Tibial artery (tissue), 4 donors: Measurements from ENCODE around the gene COTL1.
A peak's percentile ranks its signal among the peaks of the same experiment; 100 is the strongest.

ENCODE experiments used
- DNase-seq, 2 donors: peaks; one replicate each; pipeline ENCODE4 v3.0.0-alpha.2; 2019
- H3K27ac ChIP-seq, 2 donors: fragments of 200-600 bp; sonication (generic) in 1 of 2; 1 replicate in 1 of 2; 2 replicates in 1 of 2; pipeline ENCODE4 v1.5.1; 2018 to 2019; ENCODE audit warnings: mild to moderate bottlenecking in 1 of 2
- H3K27me3 ChIP-seq, 2 donors: fragments of 200-600 bp; sonication (generic) in 1 of 2; one replicate each; pipeline versions ENCODE4 v1.5.1 to v1.6.0; 2016 to 2019
- H3K36me3 ChIP-seq, 3 donors: fragments of 200-600 bp; sonication (generic) in 2 of 3; one replicate each; pipeline ENCODE4 v1.5.1; 2016 to 2019; ENCODE audit warnings: mild to moderate bottlenecking in 2 of 3
- H3K4me1 ChIP-seq, 4 donors: fragments of 200-600 bp; sonication (generic) in 2 of 4; 1 replicate in 3 of 4; 2 replicates in 1 of 4; pipeline ENCODE4 v1.5.1; 2016 to 2019
- H3K4me3 ChIP-seq, 2 donors: fragments of 200-600 bp; sonication (generic) in 1 of 2; 1 replicate in 1 of 2; 2 replicates in 1 of 2; pipeline ENCODE4 v1.5.1; 2018 to 2019; ENCODE audit warnings: mild to moderate bottlenecking in 2 of 2
- H3K9me3 ChIP-seq, 3 donors: fragments of 200-600 bp; sonication (generic) in 1 of 3; one replicate each; pipeline ENCODE4 v1.5.1; 2016 to 2019
- intact Hi-C: fragments of 100-400 bp; cut with DNase I; formaldehyde crosslinking; loops from one replicate; pipeline ENCODE4 v1.15.0; 2023; ENCODE audit warnings: low total_unique reads
- TF ChIP-seq, protein P1 (sequence below), 2 experiments: fragments of 200-600 bp in 1 of 2; fragments of 450-650 bp in 1 of 2; IDR thresholded peaks; one replicate each; pipeline ENCODE4 v1.5.1; 2017 to 2019; ENCODE audit warnings: antibody characterized with exemption in 2 of 2, mild to moderate bottlenecking in 1 of 2, moderate library complexity in 1 of 2

The COTL1 gene

GRCh38 chr16:84641643-84642358 lies 23.9 kb upstream of the COTL1 start:
- no peak for DNase-seq
- intact Hi-C loops = no loop called here
- no peaks in the 10 kb centered on the region for H3K36me3 ChIP-seq
- peak overlapping the region; percentile 83 to 87 for H3K27ac ChIP-seq
- H3K4me1 ChIP-seq = peaks cover 0 to 45% (median 29%) of the 10 kb centered on the region in 4 donors
- H3K4me3 ChIP-seq = no peak overlapping the region
- TF ChIP-seq, protein P1, sequence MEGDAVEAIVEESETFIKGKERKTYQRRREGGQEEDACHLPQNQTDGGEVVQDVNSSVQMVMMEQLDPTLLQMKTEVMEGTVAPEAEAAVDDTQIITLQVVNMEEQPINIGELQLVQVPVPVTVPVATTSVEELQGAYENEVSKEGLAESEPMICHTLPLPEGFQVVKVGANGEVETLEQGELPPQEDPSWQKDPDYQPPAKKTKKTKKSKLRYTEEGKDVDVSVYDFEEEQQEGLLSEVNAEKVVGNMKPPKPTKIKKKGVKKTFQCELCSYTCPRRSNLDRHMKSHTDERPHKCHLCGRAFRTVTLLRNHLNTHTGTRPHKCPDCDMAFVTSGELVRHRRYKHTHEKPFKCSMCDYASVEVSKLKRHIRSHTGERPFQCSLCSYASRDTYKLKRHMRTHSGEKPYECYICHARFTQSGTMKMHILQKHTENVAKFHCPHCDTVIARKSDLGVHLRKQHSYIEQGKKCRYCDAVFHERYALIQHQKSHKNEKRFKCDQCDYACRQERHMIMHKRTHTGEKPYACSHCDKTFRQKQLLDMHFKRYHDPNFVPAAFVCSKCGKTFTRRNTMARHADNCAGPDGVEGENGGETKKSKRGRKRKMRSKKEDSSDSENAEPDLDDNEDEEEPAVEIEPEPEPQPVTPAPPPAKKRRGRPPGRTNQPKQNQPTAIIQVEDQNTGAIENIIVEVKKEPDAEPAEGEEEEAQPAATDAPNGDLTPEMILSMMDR (IDR thresholded peaks at IDR 0.05) = no peak
- H3K9me3 ChIP-seq = no peaks in the 10 kb centered on the region
- H3K27me3 ChIP-seq = no peaks in the 10 kb centered on the region

GRCh38 chr16:84640145-84640544 lies 22.3 kb upstream of the COTL1 start:
- DNase-seq = no peak
- H3K36me3 ChIP-seq = no peaks in the 10 kb centered on the region
- H3K27ac ChIP-seq = peak overlapping the region; percentile 10 to 44
- TF ChIP-seq, protein P1 (IDR thresholded peaks at IDR 0.05) = no peak
- no peak overlapping the region for H3K4me3 ChIP-seq
- intact Hi-C loops = no loop called here
- peaks cover 0 to 56% (median 38%) of the 10 kb centered on the region in 4 donors for H3K4me1 ChIP-seq
- H3K27me3 ChIP-seq = no peaks in the 10 kb centered on the region
- H3K9me3 ChIP-seq = no peaks in the 10 kb centered on the region

DNA sequence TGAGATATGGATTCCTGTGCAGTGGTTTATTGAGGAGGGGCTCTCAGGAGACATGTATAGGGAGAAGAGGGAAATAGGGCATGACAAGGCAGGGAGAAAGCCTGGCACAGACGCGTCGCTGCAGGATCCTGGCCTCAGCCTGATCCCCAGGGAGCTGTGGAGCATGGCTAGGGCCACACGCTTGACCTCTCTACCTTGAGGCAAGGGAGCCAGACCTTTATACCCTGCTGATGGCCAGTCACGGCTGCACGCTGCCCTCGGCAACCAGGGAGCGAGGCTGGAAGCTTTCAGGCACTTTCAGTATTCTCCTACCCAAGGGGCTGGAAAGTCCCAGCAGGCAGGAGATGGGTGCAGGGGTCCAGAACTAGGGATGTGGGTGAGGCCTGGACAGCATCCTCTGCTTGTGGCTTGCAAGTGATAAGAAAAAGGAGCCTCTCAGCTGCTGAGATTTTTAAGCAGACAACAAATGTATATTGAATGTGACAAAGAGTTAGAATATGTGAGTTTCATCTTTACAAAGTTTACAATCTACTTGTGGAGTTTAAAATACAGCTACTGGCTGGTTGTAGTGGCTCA lies 20.4 kb upstream of the COTL1 start:
- intact Hi-C loops = no loop called here
- Histone ChIP-seq H3K36me3 (no peaks in the 10 kb centered on the region), H3K4me3 (no peak overlapping the region), H3K4me1 (peaks cover 0 to 61% (median 33%) of the 10 kb centered on the region in 4 donors), H3K9me3 (no peaks in the 10 kb centered on the region), H3K27ac (peak overlapping the region in 1 of 2 donors; percentile 30), H3K27me3 (no peaks in the 10 kb centered on the region)
- no peak for DNase-seq
- TF ChIP-seq, protein P1 (IDR thresholded peaks at IDR 0.05) = no peak

DNA sequence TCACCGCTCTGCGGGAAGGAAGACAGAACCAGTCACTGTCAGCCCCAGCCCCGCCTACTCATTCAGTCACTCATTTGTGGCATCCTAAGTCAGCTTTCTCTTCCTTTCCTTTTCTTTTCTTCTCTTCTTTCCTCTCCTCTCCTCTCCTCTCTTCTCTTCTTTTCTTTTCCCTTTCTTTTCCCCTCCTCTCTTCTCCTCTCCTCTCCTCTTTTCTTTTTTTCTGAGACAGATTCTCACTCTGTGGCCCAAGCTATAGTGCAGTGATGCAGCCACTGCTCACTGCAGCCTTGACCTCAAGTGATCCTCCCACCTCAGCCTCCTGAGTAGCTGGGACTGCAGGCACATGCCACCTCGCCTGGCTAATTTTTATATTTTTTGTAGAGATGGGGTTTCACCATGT lies 19.8 kb upstream of the COTL1 start:
- no peaks in the 10 kb centered on the region for H3K36me3 ChIP-seq
- no peak for DNase-seq
- intact Hi-C loops = no loop called here
- H3K27me3 ChIP-seq = no peaks in the 10 kb centered on the region
- TF ChIP-seq, protein P1 (IDR thresholded peaks at IDR 0.05) = no peak
- peaks cover 0 to 61% (median 35%) of the 10 kb centered on the region in 4 donors for H3K4me1 ChIP-seq
- peak overlapping the region in 1 of 2 donors; percentile 30 for H3K27ac ChIP-seq
- H3K9me3 ChIP-seq = no peaks in the 10 kb centered on the region
- H3K4me3 ChIP-seq = no peak overlapping the region

DNA sequence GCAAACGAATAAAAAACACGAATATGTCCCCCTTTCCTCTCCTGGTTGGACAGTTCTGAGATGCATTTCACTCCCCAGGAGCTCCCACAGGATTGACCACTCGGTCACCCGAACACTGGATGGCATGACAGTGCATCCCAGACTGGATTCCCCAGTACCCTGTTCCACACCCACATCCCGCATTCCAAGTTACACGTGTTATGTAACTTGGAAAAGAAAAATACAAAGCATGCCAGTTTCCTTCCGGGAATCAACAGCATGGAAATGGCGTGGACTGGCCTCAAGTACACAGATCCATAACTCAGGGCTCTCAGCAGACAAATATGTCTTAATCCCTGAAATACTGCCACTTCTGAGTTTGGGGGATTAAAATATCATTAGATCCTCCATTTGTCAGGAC lies 17.8 kb upstream of the COTL1 start:
- Histone ChIP-seq H3K9me3 (no peaks in the 10 kb centered on the region), H3K27ac (peak overlapping the region; percentile 24 to 37), H3K4me3 (no peak overlapping the region), H3K36me3 (no peaks in the 10 kb centered on the region), H3K27me3 (no peaks in the 10 kb centered on the region), H3K4me1 (peaks cover 0 to 48% (median 24%) of the 10 kb centered on the region in 4 donors)
- intact Hi-C loops = no loop called here
- no peak for DNase-seq
- TF ChIP-seq, protein P1 (IDR thresholded peaks at IDR 0.05) = no peak
